HG02840 (cell line): ENCODE measurements around the gene SENP1.

Experiments used
- ATAC-seq: cut with Tn5 transposase; IDR thresholded peaks from one replicate; pipeline ENCODE4 v1.9.1; 2021; ENCODE audit warnings: mild to moderate bottlenecking, moderate library complexity, moderate number of reproducible peaks; ENCODE audit not compliant: unreplicated experiment, low FRiP score

Gene SENP1

GRCh38 chr12:48069241-48069640 is 36.6 kb downstream of the SENP1 start:
- ATAC-seq, result no peak

- ATAC-seq, result no peak
Measured at GRCh38 chr12:48068457-48068856, 37.4 kb downstream of the SENP1 start.

DNA sequence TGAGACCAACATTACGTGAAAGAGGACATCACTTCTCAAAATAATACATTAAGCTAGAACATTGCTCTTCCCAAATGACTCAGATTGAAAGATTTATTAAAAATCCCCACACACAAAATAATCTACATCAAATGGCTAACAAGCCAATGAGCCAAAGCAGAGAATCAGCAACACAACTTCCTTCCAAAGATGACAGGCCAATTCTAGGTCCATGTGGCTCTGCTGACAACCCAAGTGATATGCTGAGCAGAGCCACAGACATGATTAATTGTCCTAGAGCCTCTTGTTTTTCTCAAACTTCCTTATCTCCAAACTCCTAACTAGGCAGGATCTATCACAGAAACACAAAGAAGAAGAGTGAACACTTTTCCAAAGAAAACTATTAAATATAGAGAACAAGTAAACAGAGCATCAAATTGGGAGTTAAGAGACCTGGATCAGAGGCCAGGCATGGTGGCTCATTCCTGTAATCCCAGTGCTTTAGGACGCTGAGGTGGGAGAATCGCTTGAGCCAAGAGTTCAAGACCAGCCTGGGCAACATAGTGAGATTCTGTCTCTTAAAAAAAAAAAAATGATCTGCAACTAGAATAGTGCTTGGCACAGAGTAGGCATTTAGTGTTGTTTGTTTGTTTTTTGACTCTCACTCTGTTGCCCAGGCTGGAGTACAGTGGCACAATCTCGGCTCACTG is 38.5 kb downstream of the SENP1 start:
- no peak for ATAC-seq

DNA sequence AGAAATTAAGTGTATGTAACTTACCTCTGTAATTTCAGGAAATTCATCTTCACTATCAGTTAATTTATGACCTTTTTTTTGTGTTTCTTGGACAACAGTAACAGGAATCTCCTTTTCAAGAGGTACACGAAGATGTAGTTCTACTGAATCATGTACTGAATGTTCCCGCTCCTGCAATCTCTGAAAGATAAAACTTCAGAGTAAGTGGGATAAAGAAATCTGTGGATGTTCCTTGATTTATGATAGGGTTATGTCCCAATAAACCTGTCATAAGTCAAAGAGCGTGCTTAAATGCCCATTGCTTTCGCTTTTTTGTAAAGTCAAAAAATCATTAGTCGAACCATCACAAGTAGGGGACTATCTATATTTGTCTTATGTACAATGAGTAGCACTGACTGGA is 40.8 kb downstream of the SENP1 start:
- no peak for ATAC-seq

- ATAC-seq, result no peak
Measured at GRCh38 chr12:48063530-48063929, 42.3 kb downstream of the SENP1 start.

DNA sequence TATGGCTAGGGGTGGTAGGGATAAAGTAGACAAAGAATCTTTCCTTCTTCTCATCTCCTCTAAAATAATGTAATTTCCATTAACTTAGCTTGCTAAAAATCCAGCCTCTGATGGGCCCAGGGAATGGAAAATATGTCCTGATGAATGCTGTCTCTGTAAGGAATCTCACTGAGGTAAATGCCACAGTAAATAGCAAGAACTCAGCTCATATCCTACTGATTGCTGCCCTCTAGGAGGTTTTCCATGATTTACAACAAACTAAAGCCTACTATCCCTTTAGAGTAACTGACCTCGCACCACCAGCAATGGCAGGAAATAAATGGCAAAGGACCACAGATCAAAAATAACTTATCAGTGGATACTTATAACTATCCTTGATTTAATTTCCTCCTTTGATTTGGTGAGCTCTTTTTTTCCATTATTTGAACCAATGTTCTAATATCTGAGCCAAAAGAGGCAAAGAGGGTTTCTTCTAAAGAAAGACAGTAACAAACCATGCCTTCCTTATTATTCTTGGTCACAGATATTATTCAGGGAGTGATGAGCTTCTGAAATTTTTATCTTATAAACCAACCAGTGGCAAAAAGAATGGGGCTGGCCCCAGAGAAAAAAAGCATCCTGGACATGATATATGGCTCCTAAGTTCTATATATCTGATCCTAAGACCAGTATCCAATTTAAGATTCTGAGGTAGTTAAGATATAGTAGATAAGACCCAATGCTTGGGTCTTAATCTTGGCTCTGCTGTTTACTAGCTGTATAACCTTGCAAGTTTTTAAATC is 43.8 kb downstream of the SENP1 start:
- ATAC-seq, result no peak

GRCh38 chr12:48060474-48060873 is 45.4 kb downstream of the SENP1 start:
- no peak for ATAC-seq

DNA sequence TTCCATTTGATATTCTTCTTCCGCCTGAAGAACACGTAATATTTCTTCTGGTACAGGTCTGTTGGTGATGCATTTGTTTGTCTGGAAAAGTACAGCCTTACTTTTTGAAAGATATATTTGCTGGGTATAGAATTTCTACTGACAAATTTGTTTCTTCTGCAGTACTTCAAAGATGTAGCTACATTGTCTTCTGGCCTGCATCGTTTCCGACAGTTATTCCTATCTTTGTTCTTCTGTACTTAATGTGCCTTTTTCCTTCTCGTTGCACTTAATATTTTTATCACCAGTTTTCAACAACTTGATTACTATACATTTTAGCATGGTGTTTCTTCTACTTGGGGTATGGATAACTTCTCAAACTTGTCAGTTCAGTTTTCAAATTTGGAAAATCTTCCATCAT is 47.1 kb downstream of the SENP1 start:
- ATAC-seq, result no peak

- no peak for ATAC-seq
Measured at GRCh38 chr12:48054955-48055821, 50.7 kb downstream of the SENP1 start.

DNA sequence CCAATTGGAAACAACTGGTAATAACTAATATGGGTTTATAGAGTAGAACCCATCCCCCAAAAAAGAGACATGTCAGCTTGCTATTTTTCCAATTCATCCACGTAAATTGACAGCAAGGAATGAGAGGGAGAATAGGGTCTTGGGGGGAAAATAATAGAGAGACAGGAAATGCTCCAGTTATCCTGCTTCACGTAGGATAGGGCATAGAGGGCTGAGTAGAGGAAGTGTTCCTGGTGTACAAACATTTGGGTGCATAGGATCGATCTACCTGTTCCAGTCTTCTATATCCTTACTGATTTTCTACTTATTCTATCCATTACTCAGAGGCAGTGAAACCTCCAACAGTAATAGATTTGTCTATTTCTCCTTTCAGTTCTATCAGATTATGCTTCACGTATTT is 52.0 kb downstream of the SENP1 start:
- no peak for ATAC-seq

GRCh38 chr12:48053122-48053521 is 52.8 kb downstream of the SENP1 start:
- ATAC-seq, result no peak

GRCh38 chr12:48051681-48052080 is 54.2 kb downstream of the SENP1 start:
- no peak for ATAC-seq

DNA sequence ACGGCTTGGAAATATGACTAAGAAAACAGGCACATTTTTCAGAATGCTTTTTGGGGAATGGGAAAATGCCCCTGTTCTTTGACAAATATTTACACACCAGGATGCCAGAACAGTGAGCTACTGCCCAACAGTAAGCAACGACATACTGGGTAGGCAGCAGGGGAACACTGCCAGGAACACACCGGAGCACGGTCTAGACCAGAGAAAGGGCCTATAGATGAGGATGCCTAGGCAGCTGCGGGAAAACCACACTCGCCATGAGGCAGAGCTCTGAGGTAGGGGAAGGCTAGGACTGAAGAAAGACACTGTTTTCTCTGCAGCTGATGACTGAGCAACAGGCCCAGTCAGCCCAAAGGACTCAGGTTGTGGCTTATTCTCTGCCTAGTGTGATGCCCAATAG is 55.7 kb downstream of the SENP1 start:
- ATAC-seq, result no peak

- ATAC-seq, result no peak
Measured at GRCh38 chr12:48045965-48046518, 59.8 kb downstream of the SENP1 start.

- ATAC-seq, result no peak
Measured at GRCh38 chr12:48045061-48045846, 60.6 kb downstream of the SENP1 start.

DNA sequence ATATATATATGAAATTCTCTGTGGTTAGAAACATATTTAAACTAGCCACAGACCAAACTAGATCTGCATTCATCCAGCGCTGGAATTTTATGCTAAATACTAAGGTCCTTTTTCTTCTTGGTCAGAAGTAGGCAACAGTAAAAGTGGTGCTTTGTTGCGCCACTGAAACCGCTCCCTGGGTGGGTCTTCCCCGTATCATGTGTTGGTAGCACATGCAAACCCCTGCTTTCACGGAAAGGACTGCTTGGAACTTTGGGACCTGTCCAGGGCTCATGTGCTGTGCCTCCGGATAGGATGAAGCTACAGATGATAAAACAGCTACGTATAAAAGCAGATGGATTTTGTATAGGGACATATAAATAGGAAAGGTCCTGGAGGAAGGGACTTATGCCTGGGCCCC is 61.5 kb downstream of the SENP1 start:
- no peak for ATAC-seq

DNA sequence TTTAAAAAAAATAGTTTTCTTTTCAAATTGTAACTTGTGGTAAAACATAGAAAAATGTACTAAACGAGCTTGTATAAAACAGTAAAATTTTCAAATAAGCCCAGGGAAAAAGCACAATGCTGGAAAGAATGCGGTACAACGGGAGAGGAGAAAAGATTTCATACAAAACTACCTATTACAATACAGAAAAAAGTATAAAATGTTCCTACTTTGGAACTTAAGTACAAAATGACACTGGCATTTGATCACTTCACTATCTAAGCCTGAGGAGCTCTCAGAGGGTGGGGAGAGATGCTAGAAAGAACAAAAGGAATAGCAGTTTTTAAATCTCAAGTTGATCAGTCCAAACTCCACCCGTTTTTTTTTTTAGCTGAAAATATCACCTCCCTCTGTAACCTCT is 62.1 kb downstream of the SENP1 start:
- no peak for ATAC-seq

GRCh38 chr12:48041591-48042423 is 64.1 kb downstream of the SENP1 start:
- no peak for ATAC-seq

DNA sequence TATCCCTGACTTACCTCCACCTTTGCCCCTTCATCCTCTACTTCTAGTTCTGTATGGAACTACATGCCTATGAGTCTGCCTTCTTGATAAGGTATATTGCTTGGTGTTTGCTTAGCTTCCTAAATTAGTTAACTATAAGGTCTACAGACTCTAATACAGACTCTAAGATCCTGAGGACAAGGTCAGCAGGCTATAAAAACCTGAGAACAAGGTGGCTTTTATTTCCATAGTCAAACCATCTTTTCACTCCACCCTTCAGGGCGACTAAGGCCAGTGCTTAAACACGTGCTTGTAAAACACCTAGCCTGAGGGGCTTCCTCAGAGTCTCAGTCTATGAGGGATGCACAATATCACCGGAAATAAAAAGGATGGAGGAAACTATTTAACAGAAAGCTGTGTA is 65.5 kb downstream of the SENP1 start:
- ATAC-seq, result no peak
